Measurements from ENCODE around the gene SCML1.

Gene SCML1

GRCh38 chrX:17801431-17801830 is 64.1 kb downstream of the SCML1 start:
- DNase-seq, result no peak

- DNase-seq, result no peak
Observed at GRCh38 chrX:17802756-17803155, 65.5 kb downstream of the SCML1 start.

- DNase-seq, result no peak
Observed at GRCh38 chrX:17803449-17803848, 66.2 kb downstream of the SCML1 start.

Data from NK-92 treated with Interleukin-12 subunit alpha and Interleukin-12 subunit beta, amount 100 ng/mL, for 24 hours (cell line).